Progenitor cell of endocrine pancreas (in vitro differentiated cells): Measurements from ENCODE around the gene STAG1. TPM values are rescaled to one million over a fixed set of nuclear protein-coding genes. Genes with fewer than 3 reads are reported as not detected.
A peak's percentile ranks its signal among the peaks of the same experiment; 100 is the strongest.
"Not testable (repeated sequence)": the region's sequence is repeated elsewhere in the genome, so short reads cannot be mapped to it uniquely, and the experiment has no call there.

Experiments
- DNase-seq: peaks from one replicate; pipeline ENCODE4 v3.0.0; 2021; ENCODE audit warnings: low spot score; ENCODE audit not compliant: unreplicated experiment
- H3K27ac Mint-ChIP-seq: 2 replicates; pipeline ENCODE4 v1.8.0; 2021; ENCODE audit warnings: mild to moderate bottlenecking, moderate library complexity, mixed read lengths
- H3K27me3 Mint-ChIP-seq: 2 replicates; pipeline ENCODE4 v1.8.0; 2021; ENCODE audit warnings: mixed read lengths
- H3K36me3 Mint-ChIP-seq: 2 replicates; pipeline ENCODE4 v1.8.0; 2022; ENCODE audit warnings: mixed read lengths; ENCODE audit not compliant: insufficient read depth
- H3K4me1 Mint-ChIP-seq: 2 replicates; pipeline ENCODE4 v1.8.0; 2021; ENCODE audit warnings: low read depth, mixed read lengths
- H3K4me3 Mint-ChIP-seq: 2 replicates; pipeline ENCODE4 v1.8.0; 2021; ENCODE audit warnings: low read depth, mild to moderate bottlenecking, moderate library complexity, mixed read lengths
- H3K9me3 Mint-ChIP-seq: 2 replicates; pipeline ENCODE4 v1.8.0; 2021; ENCODE audit warnings: low read depth, mixed read lengths
- total RNA-seq: library from RNA; stranded (reverse); gene quantifications from 2 replicates; pipeline ENCODE4 v1.2.1, GENCODE V29; 2021
- TF ChIP-seq, protein P1 (sequence below): fragments of 200-600 bp; sonication (generic); IDR thresholded peaks from one replicate; pipeline ENCODE4 v1.5.0; 2021; ENCODE audit warnings: antibody characterized with exemption, mild to moderate bottlenecking; ENCODE audit not compliant: unreplicated experiment

Gene STAG1
- total RNA-seq, 1 donor from 2014 or later = 46.4 TPM

DNA sequence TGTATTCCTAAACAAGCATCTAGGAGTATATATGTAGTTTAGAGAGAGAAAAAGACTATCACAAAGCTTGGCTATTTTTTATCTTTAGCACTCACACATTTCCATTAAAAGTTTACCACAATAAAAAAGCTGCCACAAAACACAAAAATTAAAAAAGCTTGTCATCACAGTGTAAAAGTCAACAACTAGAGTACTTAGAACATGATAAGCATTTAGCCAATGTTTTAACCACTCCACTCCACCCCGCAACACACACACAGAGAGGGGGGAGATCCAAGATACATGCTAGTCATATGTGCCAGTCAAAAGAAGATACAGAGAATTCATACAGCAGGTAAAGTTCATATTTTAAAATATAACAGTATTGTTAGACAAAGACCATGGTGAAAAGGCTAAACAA, 79.7 kb downstream of the STAG1 start:
- no peak for DNase-seq
- no peaks in the 10 kb centered on the region for H3K9me3 Mint-ChIP-seq
- no peak overlapping the region for H3K4me3 Mint-ChIP-seq
- H3K4me1 Mint-ChIP-seq = peaks cover 23% of the 10 kb centered on the region
- TF ChIP-seq, protein P1, sequence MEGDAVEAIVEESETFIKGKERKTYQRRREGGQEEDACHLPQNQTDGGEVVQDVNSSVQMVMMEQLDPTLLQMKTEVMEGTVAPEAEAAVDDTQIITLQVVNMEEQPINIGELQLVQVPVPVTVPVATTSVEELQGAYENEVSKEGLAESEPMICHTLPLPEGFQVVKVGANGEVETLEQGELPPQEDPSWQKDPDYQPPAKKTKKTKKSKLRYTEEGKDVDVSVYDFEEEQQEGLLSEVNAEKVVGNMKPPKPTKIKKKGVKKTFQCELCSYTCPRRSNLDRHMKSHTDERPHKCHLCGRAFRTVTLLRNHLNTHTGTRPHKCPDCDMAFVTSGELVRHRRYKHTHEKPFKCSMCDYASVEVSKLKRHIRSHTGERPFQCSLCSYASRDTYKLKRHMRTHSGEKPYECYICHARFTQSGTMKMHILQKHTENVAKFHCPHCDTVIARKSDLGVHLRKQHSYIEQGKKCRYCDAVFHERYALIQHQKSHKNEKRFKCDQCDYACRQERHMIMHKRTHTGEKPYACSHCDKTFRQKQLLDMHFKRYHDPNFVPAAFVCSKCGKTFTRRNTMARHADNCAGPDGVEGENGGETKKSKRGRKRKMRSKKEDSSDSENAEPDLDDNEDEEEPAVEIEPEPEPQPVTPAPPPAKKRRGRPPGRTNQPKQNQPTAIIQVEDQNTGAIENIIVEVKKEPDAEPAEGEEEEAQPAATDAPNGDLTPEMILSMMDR = no peak
- peaks cover 2% of the 10 kb centered on the region for H3K36me3 Mint-ChIP-seq
- no peaks in the 10 kb centered on the region for H3K27me3 Mint-ChIP-seq
- H3K27ac Mint-ChIP-seq = peak overlapping the region; percentile 22

DNA sequence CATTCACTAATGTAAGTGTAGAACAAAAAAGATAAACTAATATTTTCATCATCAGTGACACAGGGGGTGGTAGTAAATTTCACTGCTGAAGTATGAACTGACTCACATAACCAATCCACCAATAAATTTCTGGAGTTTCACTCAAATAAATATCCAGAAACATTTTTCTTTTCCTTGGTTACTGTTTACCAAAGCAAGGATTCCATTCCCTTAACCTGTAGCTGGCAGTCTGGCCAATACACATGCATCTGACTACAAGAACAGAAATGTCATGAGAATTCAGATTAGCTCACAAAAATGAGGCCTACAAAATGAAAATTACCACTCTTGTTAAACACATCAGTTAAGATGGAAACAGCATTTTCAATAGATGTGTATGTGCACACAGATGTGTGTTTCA, 80.3 kb downstream of the STAG1 start:
- TF ChIP-seq, protein P1 = no peak
- H3K4me3 Mint-ChIP-seq = no peak overlapping the region
- H3K4me1 Mint-ChIP-seq = peaks cover 23% of the 10 kb centered on the region
- H3K9me3 Mint-ChIP-seq = no peaks in the 10 kb centered on the region
- no peaks in the 10 kb centered on the region for H3K27me3 Mint-ChIP-seq
- peaks cover 2% of the 10 kb centered on the region for H3K36me3 Mint-ChIP-seq
- H3K27ac Mint-ChIP-seq = no peak overlapping the region
- no peak for DNase-seq

DNA sequence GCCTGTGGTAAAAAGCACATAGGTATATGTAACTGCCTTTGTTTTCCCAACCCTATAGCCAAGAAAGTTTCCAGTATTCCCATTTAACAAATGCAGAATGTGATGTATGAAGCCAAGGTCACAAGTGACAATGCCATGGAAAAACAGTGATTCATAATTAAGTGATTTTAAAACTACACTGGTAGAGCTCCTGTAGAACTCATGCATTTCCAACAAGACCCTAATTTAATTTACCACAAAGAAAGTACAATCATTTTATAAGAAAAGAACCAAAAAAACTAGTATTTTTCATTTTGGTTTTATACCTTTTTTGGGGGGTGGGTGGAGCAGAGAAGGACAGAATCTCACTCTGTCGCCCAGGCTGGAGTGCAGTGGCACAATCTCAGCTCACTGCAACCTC, 82.0 kb downstream of the STAG1 start:
- TF ChIP-seq, protein P1 = no peak
- peaks cover 2% of the 10 kb centered on the region for H3K36me3 Mint-ChIP-seq
- H3K27ac Mint-ChIP-seq = no peak overlapping the region
- H3K4me1 Mint-ChIP-seq = peaks cover 22% of the 10 kb centered on the region
- H3K27me3 Mint-ChIP-seq = no peaks in the 10 kb centered on the region
- H3K4me3 Mint-ChIP-seq = no peak overlapping the region
- H3K9me3 Mint-ChIP-seq = no peaks in the 10 kb centered on the region
- no peak for DNase-seq

DNA sequence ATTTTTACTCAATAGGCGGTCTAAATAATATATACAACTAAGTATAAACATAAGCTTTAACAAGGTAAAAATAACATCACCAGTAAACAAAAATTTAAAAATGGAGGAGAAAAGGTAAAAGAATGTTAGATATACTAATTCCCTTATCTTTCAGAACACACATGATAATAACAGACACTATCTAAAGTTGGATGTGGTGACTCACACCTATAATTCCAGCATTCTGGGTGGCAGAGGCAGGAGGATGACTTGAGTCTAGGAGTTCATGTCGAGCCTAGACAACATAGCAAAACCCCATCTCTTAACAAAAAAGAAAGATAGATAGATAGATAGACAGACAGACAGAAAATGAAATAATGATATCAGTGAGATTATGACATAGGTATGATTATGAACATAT, 85.1 kb downstream of the STAG1 start:
- Mint-ChIP-seq H3K4me3 (no peak overlapping the region), H3K36me3 (peaks cover 2% of the 10 kb centered on the region), H3K9me3 (no peaks in the 10 kb centered on the region), H3K4me1 (peaks cover 12% of the 10 kb centered on the region), H3K27ac (no peak overlapping the region), H3K27me3 (no peaks in the 10 kb centered on the region)
- DNase-seq = no peak
- TF ChIP-seq, protein P1 = no peak

DNA sequence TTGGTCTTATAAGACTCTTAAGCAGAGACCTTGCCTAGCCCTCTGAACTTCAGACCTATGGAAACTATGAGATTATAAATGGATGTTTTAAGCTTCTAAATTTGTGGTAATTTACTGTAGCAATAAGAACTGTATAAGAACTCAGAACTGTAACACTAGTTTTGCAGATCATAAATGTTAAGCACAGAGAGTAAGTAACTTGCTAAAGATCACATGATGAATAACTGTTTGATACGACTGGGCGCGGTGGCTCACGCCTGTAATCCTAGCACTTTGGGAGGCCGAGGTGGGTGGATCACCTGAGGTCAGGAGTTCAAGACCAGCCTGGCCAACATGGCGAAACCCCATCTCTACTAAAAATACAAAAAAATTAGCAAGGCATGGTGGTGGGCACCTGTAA, 85.9 kb downstream of the STAG1 start:
- not testable (repeated sequence) for H3K4me3 Mint-ChIP-seq, H3K27me3 Mint-ChIP-seq, H3K36me3 Mint-ChIP-seq, DNase-seq, H3K9me3 Mint-ChIP-seq, H3K4me1 Mint-ChIP-seq
- peak overlapping the region; percentile 52 for H3K27ac Mint-ChIP-seq

DNA sequence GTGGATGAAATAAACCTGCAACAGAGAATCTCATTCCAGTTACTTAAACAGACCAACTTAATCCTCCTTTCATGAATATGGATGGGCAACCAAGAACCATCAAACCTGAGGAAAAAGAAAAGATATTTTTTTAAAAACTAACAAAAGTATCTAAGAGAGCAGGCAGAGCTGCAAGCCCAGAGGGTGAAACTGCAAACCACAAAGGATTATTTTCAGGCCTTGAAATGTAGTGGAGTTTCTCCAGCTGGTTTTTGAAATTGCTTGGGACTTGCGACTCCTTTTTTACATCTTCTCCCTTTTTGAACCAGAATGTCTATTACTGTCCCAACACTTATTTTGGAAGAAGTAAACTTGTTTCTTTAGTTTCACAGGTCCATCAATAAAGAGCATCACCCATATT, 87.4 kb downstream of the STAG1 start:
- H3K27ac Mint-ChIP-seq = no peak overlapping the region

More for the DNA sequence above, 87.4 kb downstream of the STAG1 start:
- Mint-ChIP-seq H3K36me3 (peaks cover 2% of the 10 kb centered on the region), H3K4me1 (peaks cover 5% of the 10 kb centered on the region), H3K27me3 (no peaks in the 10 kb centered on the region), H3K9me3 (no peaks in the 10 kb centered on the region), H3K4me3 (no peak overlapping the region)
- TF ChIP-seq, protein P1 = no peak
- no peak for DNase-seq
